ENCODE results near the gene RHEX.
"Not testable (repeated sequence)": the region's sequence is repeated elsewhere in the genome, so short reads cannot be mapped to it uniquely, and the experiment has no call there.

The RHEX gene

GRCh38 chr1:206030714-206031113, 22.3 kb upstream of the RHEX start:
- DNase-seq = peak; percentile 28 to 71

- DNase-seq = no peak
Measured at GRCh38 chr1:206032380-206033140, 20.4 kb upstream of the RHEX start.

- DNase-seq = no peak
Measured at GRCh38 chr1:206035027-206035426, 17.9 kb upstream of the RHEX start.

- DNase-seq = no peak
Measured at GRCh38 chr1:206036663-206037455, 16.1 kb upstream of the RHEX start.

GRCh38 chr1:206037581-206037980, 15.4 kb upstream of the RHEX start:
- no peak for DNase-seq

- DNase-seq = no peak
Measured at GRCh38 chr1:206039046-206039973, 13.7 kb upstream of the RHEX start.

- DNase-seq = no peak
Measured at GRCh38 chr1:206040328-206040727, 12.6 kb upstream of the RHEX start.

- DNase-seq = no peak
Measured at GRCh38 chr1:206041640-206042039, 11.3 kb upstream of the RHEX start.

- DNase-seq = no peak
Measured at GRCh38 chr1:206047271-206047670, 5.7 kb upstream of the RHEX start.

GRCh38 chr1:206048582-206048981, 4.4 kb upstream of the RHEX start:
- DNase-seq = no peak

GRCh38 chr1:206049293-206049692, 3.7 kb upstream of the RHEX start:
- no peak for DNase-seq

- no peak for DNase-seq
Measured at GRCh38 chr1:206049919-206050600, 2.9 kb upstream of the RHEX start.

- no peak for DNase-seq
Measured at GRCh38 chr1:206050655-206051235, 2.2 kb upstream of the RHEX start.

- DNase-seq = not testable (repeated sequence)
Measured at GRCh38 chr1:206052231-206052865, 625 bp upstream of the RHEX start.

- not testable (repeated sequence) for DNase-seq
Measured at GRCh38 chr1:206053616-206054015, 643 bp downstream of the RHEX start.

- not testable (repeated sequence) for DNase-seq
Measured at GRCh38 chr1:206055069-206055625, 2.2 kb downstream of the RHEX start.

- DNase-seq = not testable (repeated sequence)
Measured at GRCh38 chr1:206055639-206056323, 2.8 kb downstream of the RHEX start.

GRCh38 chr1:206058289-206058926, 5.4 kb downstream of the RHEX start:
- DNase-seq = not testable (repeated sequence)

- DNase-seq = no peak
Measured at GRCh38 chr1:206058927-206059292, 5.9 kb downstream of the RHEX start.

GRCh38 chr1:206059355-206059915, 6.5 kb downstream of the RHEX start:
- no peak for DNase-seq

Data from cerebellar nuclear complex (tissue), 1 donor.